ENCODE data around the gene POU2F2. TPM values are rescaled to one million over a fixed set of nuclear protein-coding genes. Genes with fewer than 3 reads are reported as not detected.

POU2F2 gene
- total RNA-seq, 1 experiment from 2014 or later, result 0.16 TPM

GRCh38 chr19:42166316-42166715, 34.1 kb upstream of the POU2F2 start:
- Histone ChIP-seq H3K4me1 (no peaks in the 10 kb centered on the region), H3K36me3 (no peaks in the 10 kb centered on the region), H3K9me3 (replicated peaks) (no peaks in the 10 kb centered on the region), H3K4me3 (no peak overlapping the region), H3K27ac (no peak overlapping the region), H3K27me3 (peaks cover 35% of the 10 kb centered on the region)
- no peak for DNase-seq

DNA sequence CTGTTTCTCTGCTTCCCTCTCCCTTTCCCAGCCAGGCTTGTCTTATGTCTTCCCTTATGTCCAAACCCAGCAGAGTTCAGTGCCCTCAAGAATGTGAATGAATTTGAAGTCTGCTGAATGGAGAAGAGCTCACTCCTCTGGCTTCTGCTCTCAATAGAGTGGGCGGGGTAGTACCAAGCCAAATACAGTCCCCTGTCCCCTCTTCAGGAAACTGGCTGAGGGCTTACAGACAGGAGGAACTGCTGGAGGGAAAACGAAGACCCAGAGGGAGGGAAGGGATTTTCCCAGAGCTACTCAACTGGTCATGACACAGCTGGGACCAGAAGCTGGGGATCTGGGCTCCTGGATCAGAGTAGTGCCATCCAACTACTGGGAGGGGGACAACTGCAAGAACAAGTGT, 32.9 kb upstream of the POU2F2 start:
- no peak for DNase-seq
- Histone ChIP-seq H3K27ac (no peak overlapping the region), H3K9me3 (replicated peaks) (no peaks in the 10 kb centered on the region), H3K36me3 (no peaks in the 10 kb centered on the region), H3K4me3 (no peak overlapping the region), H3K27me3 (peaks cover 36% of the 10 kb centered on the region), H3K4me1 (no peaks in the 10 kb centered on the region)

DNA sequence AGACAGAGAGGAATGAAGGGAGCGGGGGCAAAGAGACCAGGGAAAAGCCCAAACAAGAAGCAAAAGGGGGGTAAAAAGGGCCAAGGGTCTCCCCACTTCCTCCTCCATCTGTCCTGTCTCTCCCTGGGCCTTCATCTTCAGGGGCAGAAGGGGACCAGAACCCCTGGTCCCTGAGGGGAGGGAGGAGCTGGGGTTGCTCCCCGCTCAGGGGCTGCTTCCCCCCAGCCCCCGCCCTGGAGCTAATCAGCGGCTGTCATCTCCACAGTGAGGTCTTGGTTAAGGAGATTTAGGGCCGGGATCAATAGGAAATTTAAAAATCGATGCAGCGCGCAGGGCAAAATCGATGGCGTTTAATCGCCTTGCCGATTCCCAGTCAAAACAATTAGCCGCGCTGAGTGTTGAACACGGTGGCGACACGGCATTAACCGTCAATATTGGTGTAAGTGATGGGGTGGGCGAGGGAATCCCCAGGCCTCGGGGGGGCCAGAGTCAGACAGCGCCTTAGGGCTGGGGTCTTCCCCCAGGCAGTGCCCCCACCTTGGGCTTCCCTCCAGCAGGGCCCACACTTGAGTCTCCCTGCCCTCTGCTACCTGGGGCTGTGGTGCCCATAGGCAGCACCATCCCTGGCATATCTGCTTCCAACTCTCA, 29.5 kb upstream of the POU2F2 start:
- Histone ChIP-seq H3K4me3 (no peak overlapping the region), H3K9me3 (replicated peaks) (no peaks in the 10 kb centered on the region), H3K27ac (no peak overlapping the region), H3K27me3 (peaks cover 64% of the 10 kb centered on the region), H3K4me1 (no peaks in the 10 kb centered on the region), H3K36me3 (no peaks in the 10 kb centered on the region)
- DNase-seq, result no peak

GRCh38 chr19:42159942-42160341, 27.7 kb upstream of the POU2F2 start:
- peaks cover 71% of the 10 kb centered on the region for H3K27me3 ChIP-seq

GRCh38 chr19:42158926-42159325, 26.7 kb upstream of the POU2F2 start:
- H3K9me3 ChIP-seq (replicated peaks), result no peaks in the 10 kb centered on the region
- H3K27me3 ChIP-seq, result peaks cover 80% of the 10 kb centered on the region
- no peak overlapping the region for H3K27ac ChIP-seq
- no peaks in the 10 kb centered on the region for H3K4me1 ChIP-seq
- no peaks in the 10 kb centered on the region for H3K36me3 ChIP-seq
- no peak for DNase-seq
- H3K4me3 ChIP-seq, result no peak overlapping the region

More at GRCh38 chr19:42159942-42160341, 27.7 kb upstream of the POU2F2 start:
- no peak for DNase-seq
- no peak overlapping the region for H3K4me3 ChIP-seq
- no peaks in the 10 kb centered on the region for H3K4me1 ChIP-seq
- no peak overlapping the region for H3K27ac ChIP-seq
- H3K36me3 ChIP-seq, result no peaks in the 10 kb centered on the region
- no peaks in the 10 kb centered on the region for H3K9me3 ChIP-seq (replicated peaks)

GRCh38 chr19:42156571-42156970, 24.3 kb upstream of the POU2F2 start:
- Histone ChIP-seq H3K27me3 (peaks cover 85% of the 10 kb centered on the region), H3K4me1 (no peaks in the 10 kb centered on the region), H3K9me3 (replicated peaks) (no peaks in the 10 kb centered on the region), H3K27ac (no peak overlapping the region), H3K4me3 (no peak overlapping the region), H3K36me3 (no peaks in the 10 kb centered on the region)
- no peak for DNase-seq

GRCh38 chr19:42155796-42156195, 23.6 kb upstream of the POU2F2 start:
- Histone ChIP-seq H3K36me3 (no peaks in the 10 kb centered on the region), H3K4me3 (no peak overlapping the region), H3K27me3 (peaks cover 87% of the 10 kb centered on the region), H3K4me1 (no peaks in the 10 kb centered on the region), H3K9me3 (replicated peaks) (no peaks in the 10 kb centered on the region), H3K27ac (no peak overlapping the region)
- no peak for DNase-seq

- H3K4me3 ChIP-seq, result no peak overlapping the region
- no peak overlapping the region for H3K27ac ChIP-seq
- H3K4me1 ChIP-seq, result no peaks in the 10 kb centered on the region
- H3K27me3 ChIP-seq, result peaks cover 82% of the 10 kb centered on the region
- H3K9me3 ChIP-seq (replicated peaks), result no peaks in the 10 kb centered on the region
- no peaks in the 10 kb centered on the region for H3K36me3 ChIP-seq
- no peak for DNase-seq
Observed at GRCh38 chr19:42154471-42155323, 22.5 kb upstream of the POU2F2 start.

DNA sequence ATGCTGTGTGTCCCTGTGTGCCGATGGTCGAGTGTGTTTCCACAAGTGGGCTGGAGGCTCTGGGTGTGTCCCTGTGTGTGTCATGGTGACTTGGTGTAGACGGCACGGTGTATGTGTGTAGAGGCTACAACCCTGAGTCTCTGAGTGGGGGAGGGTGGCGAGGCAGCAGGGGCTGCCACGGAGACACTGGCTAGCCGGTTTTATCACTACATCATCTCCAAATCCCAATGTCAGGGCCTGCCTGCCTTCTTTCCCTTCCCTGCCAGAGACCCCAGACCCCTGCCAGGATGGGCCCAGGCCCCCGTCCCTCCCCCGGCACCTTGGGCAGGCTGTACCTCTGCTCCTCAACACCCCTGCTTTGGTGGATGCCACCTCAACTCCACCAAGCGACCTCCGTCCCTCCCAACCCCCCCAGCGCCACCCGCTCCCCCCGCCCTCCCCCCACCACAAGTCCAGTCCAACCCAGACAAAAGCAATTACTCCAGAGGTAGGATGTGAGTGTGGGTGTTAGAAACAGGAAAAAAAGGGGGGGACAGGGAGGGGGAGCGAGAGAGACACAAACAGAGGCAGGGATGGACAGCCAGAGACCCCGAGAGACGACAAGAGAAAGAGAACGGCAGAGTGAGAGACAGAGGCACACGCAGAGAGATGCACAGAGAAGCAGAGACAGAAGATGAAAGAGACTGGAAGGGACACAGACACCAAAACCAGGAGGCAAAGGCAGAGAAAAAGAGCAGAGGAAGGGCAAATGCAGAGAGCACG, 21.6 kb upstream of the POU2F2 start:
- DNase-seq, result no peak
- peaks cover 78% of the 10 kb centered on the region for H3K27me3 ChIP-seq

GRCh38 chr19:42152910-42153671, 20.8 kb upstream of the POU2F2 start:
- no peaks in the 10 kb centered on the region for H3K36me3 ChIP-seq
- H3K27me3 ChIP-seq, result peaks cover 75% of the 10 kb centered on the region
- DNase-seq, result no peak
- no peaks in the 10 kb centered on the region for H3K4me1 ChIP-seq
- H3K9me3 ChIP-seq (replicated peaks), result no peaks in the 10 kb centered on the region
- H3K4me3 ChIP-seq, result no peak overlapping the region
- H3K27ac ChIP-seq, result no peak overlapping the region

More for the DNA sequence above, 21.6 kb upstream of the POU2F2 start:
- H3K4me3 ChIP-seq, result no peak overlapping the region
- H3K36me3 ChIP-seq, result no peaks in the 10 kb centered on the region
- no peaks in the 10 kb centered on the region for H3K4me1 ChIP-seq
- no peak overlapping the region for H3K27ac ChIP-seq
- no peaks in the 10 kb centered on the region for H3K9me3 ChIP-seq (replicated peaks)

DNA sequence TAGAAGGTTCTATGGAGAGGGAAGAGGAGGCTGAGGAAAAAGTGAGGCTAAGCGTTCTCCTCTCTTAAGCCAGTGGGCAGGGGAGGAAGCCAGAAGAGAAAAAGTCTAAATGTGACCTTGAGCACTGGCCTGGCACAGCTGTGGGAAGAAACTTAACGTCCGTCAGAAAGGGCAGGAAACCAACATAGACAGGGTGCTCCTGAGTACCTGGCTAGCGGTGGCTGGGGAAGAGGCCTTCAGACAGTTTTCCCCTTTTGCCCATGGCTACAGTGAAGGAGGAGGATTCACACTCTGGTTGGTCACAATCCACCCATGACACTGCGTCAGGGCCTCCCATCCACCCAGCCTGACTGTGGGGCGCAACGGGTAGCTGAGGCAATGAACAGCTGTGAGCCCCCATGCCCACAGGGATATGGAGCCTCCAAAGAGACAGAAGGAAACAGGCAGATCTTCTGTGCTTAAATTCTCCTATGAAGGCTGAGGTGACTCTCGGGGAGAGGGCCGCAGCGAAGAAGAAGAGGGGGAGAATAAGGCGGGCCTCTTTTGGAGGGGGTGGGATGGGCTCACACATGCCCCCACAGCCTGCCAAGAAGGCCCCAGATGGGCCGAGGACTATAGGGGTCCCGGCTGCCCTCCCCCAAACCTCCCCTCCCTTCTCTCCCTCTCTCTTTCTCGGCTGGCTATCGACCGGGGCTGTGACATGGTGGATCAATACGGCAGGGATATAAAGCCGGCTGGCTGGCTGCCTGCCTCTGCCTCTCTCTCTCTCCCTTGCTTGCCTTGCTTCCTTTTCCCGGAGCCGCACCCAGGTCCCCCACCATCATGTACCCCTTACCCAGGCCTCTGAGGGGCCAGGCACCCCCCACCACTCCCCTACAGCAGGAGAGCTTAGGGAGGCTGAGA, 19.8 kb upstream of the POU2F2 start:
- Histone ChIP-seq H3K27me3 (peaks cover 73% of the 10 kb centered on the region), H3K9me3 (replicated peaks) (no peaks in the 10 kb centered on the region), H3K4me1 (no peaks in the 10 kb centered on the region), H3K27ac (no peak overlapping the region), H3K4me3 (no peak overlapping the region), H3K36me3 (no peaks in the 10 kb centered on the region)
- no peak for DNase-seq

DNA sequence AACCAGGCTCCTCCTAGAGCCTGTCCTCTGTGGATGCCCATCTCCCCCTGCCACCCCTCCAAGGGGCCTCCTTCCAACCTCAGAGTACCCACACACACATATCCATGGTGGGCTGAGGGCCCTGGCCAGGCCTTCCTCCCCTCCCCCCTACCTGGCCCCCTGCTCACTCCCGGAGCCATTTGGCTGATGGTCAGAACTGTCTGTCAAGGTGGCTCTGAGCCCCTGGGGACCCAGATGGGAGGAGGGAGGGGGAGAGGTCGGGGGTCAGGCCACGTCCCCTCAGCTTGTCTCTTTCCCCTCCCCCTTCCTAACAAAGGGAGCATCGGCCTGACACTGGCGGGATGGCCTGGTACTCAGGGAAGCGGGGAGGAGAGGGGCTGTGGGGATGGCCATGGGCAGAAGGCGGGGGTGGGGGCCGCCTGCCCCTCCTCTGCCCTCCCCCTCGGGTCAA, 18.7 kb upstream of the POU2F2 start:
- Histone ChIP-seq H3K4me1 (no peaks in the 10 kb centered on the region), H3K9me3 (replicated peaks) (no peaks in the 10 kb centered on the region), H3K27me3 (peaks cover 73% of the 10 kb centered on the region), H3K27ac (no peak overlapping the region), H3K4me3 (no peak overlapping the region), H3K36me3 (no peaks in the 10 kb centered on the region)
- no peak for DNase-seq

DNA sequence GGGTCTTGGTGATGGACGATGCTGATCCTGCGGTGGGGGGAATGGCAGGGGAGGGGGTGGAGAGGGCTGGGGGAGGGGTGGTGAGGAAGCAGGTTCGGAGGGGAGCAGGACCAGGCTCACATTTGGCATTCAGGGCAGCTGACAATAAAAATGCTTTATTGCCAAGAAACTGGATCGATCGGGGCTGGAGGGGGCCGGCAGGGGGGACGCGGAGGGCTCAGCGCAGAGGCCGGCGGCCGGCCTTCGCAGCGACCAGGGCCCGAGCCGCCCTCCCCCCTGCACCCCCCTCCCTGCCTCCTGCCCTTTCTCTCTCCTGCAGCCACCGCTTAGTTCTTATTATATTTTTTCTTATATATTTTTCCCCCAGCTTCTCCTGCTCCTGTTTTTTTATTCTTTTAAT, 18.1 kb upstream of the POU2F2 start:
- no peak overlapping the region for H3K4me3 ChIP-seq
- H3K27me3 ChIP-seq, result peaks cover 73% of the 10 kb centered on the region
- no peak for DNase-seq
- no peaks in the 10 kb centered on the region for H3K36me3 ChIP-seq
- no peaks in the 10 kb centered on the region for H3K4me1 ChIP-seq
- no peaks in the 10 kb centered on the region for H3K9me3 ChIP-seq (replicated peaks)
- no peak overlapping the region for H3K27ac ChIP-seq

All from SJCRH30 (cell line).